NCI-H82 treated with DMSO at 0.1 percent for 48 hours (cell line): ENCODE results near the gene GINS1.

Experiments used
- DNase-seq: peaks from one replicate; lab custom pipeline; 2025; ENCODE audit not compliant: unreplicated experiment; lab: John Stamatoyannopoulos, UW

Gene GINS1

GRCh38 chr20:25453035-25453810 is 45.8 kb downstream of the GINS1 start:
- no peak for DNase-seq

GRCh38 chr20:25454153-25454900 is 46.9 kb downstream of the GINS1 start:
- no peak for DNase-seq

GRCh38 chr20:25457886-25458680 is 50.6 kb downstream of the GINS1 start:
- no peak for DNase-seq

- DNase-seq: no peak
Observed at GRCh38 chr20:25459111-25459830, 51.8 kb downstream of the GINS1 start.

- DNase-seq: no peak
Observed at GRCh38 chr20:25459916-25460535, 52.6 kb downstream of the GINS1 start.

- no peak for DNase-seq
Observed at GRCh38 chr20:25460566-25461280, 53.2 kb downstream of the GINS1 start.

- no peak for DNase-seq
Observed at GRCh38 chr20:25461281-25461650, 53.8 kb downstream of the GINS1 start.

- DNase-seq: no peak
Observed at GRCh38 chr20:25461786-25462545, 54.5 kb downstream of the GINS1 start.

- no peak for DNase-seq
Observed at GRCh38 chr20:25464501-25465242, 57.2 kb downstream of the GINS1 start.

GRCh38 chr20:25465243-25466135 is 58.0 kb downstream of the GINS1 start:
- no peak for DNase-seq

- DNase-seq: no peak
Observed at GRCh38 chr20:25466846-25467245, 59.4 kb downstream of the GINS1 start.

GRCh38 chr20:25467441-25467840 is 60.0 kb downstream of the GINS1 start:
- DNase-seq: no peak

GRCh38 chr20:25468126-25469075 is 60.9 kb downstream of the GINS1 start:
- DNase-seq: no peak

- DNase-seq: no peak
Observed at GRCh38 chr20:25469558-25469957, 62.1 kb downstream of the GINS1 start.

- DNase-seq: no peak
Observed at GRCh38 chr20:25470045-25470444, 62.6 kb downstream of the GINS1 start.

GRCh38 chr20:25471020-25471419 is 63.5 kb downstream of the GINS1 start:
- DNase-seq: no peak
